Body of pancreas (tissue), 4 donors: ENCODE results near the gene MINDY2.

Experiments
- POLR2A ChIP-seq, 3 donors: fragments of 450-650 bp; IDR thresholded peaks; one replicate each; pipeline ENCODE4 v1.6.1; 2016; ENCODE audit warnings: antibody characterized with exemption in 3 of 3, mild to moderate bottlenecking in 2 of 3
- TF ChIP-seq, protein P1 (sequence below), 7 experiments: fragments of 450-650 bp in 4 of 7; fragments of 200-600 bp in 3 of 7; sonication (generic) in 3 of 7; IDR thresholded peaks; one replicate each; pipeline ENCODE4 v1.5.1; 2016 to 2019; ENCODE audit warnings: antibody characterized with exemption in 7 of 7

DNA sequence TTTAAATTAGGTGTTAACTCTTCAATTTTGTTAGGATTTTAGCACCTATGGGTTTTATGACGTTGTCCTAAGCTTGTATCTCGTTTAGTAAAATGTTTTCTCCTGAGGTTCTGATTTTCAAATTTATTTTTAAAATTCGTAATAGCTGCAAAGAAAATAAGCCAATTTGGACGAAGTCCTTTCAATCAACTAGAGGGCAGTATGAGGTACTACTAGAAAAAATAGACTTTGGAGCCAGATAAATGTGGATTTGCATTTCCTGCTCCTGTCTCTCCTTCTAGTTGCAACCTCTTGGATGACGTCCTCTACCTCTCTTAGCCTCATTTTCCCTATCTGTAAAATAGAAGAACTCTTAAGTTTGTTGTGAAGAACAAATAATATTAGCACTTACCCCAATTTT lies 81.2 kb downstream of the MINDY2 start:
- TF ChIP-seq, protein P1, sequence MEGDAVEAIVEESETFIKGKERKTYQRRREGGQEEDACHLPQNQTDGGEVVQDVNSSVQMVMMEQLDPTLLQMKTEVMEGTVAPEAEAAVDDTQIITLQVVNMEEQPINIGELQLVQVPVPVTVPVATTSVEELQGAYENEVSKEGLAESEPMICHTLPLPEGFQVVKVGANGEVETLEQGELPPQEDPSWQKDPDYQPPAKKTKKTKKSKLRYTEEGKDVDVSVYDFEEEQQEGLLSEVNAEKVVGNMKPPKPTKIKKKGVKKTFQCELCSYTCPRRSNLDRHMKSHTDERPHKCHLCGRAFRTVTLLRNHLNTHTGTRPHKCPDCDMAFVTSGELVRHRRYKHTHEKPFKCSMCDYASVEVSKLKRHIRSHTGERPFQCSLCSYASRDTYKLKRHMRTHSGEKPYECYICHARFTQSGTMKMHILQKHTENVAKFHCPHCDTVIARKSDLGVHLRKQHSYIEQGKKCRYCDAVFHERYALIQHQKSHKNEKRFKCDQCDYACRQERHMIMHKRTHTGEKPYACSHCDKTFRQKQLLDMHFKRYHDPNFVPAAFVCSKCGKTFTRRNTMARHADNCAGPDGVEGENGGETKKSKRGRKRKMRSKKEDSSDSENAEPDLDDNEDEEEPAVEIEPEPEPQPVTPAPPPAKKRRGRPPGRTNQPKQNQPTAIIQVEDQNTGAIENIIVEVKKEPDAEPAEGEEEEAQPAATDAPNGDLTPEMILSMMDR (IDR thresholded peaks at IDR 0.05), result peak in 1 of 7 experiments; percentile 21
- TF ChIP-seq POLR2A (IDR thresholded peaks at IDR 0.05), result no peak
